ENCODE data around the gene NUFIP2.

DNA sequence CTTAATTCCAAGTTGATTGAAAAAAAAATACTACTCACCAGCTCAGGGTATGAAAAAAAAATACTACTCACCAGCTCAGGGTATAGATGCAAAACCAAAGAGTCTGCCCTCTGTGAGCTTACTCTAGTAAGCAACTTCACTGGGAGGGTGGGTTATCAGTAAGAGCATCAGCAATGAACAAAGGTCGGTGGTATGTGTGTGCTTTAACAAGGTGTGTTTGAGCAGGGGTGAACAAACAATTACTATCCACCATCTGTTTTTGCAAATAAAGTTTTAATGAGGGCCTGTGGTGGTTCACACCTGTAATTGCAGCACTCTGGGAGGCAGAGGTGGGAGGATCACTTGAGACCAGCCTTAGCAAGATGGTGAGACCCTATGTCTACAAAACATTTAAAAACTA, 20.0 kb downstream of the NUFIP2 start:
- TF ChIP-seq, protein P1, sequence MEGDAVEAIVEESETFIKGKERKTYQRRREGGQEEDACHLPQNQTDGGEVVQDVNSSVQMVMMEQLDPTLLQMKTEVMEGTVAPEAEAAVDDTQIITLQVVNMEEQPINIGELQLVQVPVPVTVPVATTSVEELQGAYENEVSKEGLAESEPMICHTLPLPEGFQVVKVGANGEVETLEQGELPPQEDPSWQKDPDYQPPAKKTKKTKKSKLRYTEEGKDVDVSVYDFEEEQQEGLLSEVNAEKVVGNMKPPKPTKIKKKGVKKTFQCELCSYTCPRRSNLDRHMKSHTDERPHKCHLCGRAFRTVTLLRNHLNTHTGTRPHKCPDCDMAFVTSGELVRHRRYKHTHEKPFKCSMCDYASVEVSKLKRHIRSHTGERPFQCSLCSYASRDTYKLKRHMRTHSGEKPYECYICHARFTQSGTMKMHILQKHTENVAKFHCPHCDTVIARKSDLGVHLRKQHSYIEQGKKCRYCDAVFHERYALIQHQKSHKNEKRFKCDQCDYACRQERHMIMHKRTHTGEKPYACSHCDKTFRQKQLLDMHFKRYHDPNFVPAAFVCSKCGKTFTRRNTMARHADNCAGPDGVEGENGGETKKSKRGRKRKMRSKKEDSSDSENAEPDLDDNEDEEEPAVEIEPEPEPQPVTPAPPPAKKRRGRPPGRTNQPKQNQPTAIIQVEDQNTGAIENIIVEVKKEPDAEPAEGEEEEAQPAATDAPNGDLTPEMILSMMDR (conservative IDR thresholded peaks at IDR 0.05) = no peak
- no peak for TF ChIP-seq ZFX (IDR thresholded peaks at IDR 0.05)
